Heart left ventricle (tissue), 16 donors: ENCODE data around the gene KCNMA1. TPM values are rescaled to one million over a fixed set of nuclear protein-coding genes. Genes with fewer than 3 reads are reported as not detected.

Experiments used
- ATAC-seq, 4 donors: fragments of 200-7000 bp; cut with Tn5 transposase; one replicate each; pipeline ENCODE4 v1.9.1; 2020 to 2022; ENCODE audit warnings: moderate library complexity in 4 of 4, mild to moderate bottlenecking in 3 of 4, moderate number of reproducible peaks in 1 of 4
- DNase-seq, 5 donors: peaks; one replicate each; pipeline ENCODE4 v3.0.0-alpha.2; 2020
- H3K27ac ChIP-seq, 12 donors: fragments of 200-600 bp; sonication (generic) in 4 of 12; one replicate each; pipeline versions ENCODE4 v1.5.0 to v1.8.0; 2016 to 2022; ENCODE audit warnings: mild to moderate bottlenecking in 2 of 12
- H3K27me3 ChIP-seq, 9 donors: fragments of 200-600 bp; sonication (generic) in 2 of 9; one replicate each; pipeline versions ENCODE4 v1.5.1 to v1.8.0; 2016 to 2022; ENCODE audit warnings: mild to moderate bottlenecking in 3 of 9
- H3K36me3 ChIP-seq, 9 donors: fragments of 200-600 bp; sonication (generic) in 2 of 9; one replicate each; pipeline versions ENCODE4 v1.5.0 to v1.8.0; 2018 to 2022; ENCODE audit warnings: mild to moderate bottlenecking in 2 of 9
- H3K4me1 ChIP-seq, 12 donors: fragments of 200-600 bp; sonication (generic) in 4 of 12; one replicate each; pipeline versions ENCODE4 v1.5.0 to v1.8.0; 2016 to 2022; ENCODE audit warnings: mild to moderate bottlenecking in 3 of 12
- H3K4me3 ChIP-seq, 12 donors: fragments of 200-600 bp; sonication (generic) in 4 of 12; one replicate each; pipeline versions ENCODE4 v1.5.0 to v1.8.0; 2017 to 2022; ENCODE audit warnings: mild to moderate bottlenecking in 9 of 12, moderate library complexity in 4 of 12
- H3K9me3 ChIP-seq, 12 donors: fragments of 200-600 bp; sonication (generic) in 4 of 12; one replicate each; pipeline versions ENCODE4 v1.5.0 to v1.8.0; 2016 to 2022; ENCODE audit warnings: mild to moderate bottlenecking in 1 of 12
- CTCF ChIP-seq, 12 donors: fragments of 200-600 bp; sonication (generic) in 4 of 12; IDR thresholded peaks; one replicate each; pipeline versions ENCODE4 v1.5.0 to v1.8.0; 2018 to 2022; ENCODE audit warnings: antibody characterized with exemption in 12 of 12, mild to moderate bottlenecking in 5 of 12
- POLR2A ChIP-seq, 2 donors: fragments of 450-650 bp; IDR thresholded peaks; one replicate each; pipeline ENCODE4 v1.6.1; 2017; ENCODE audit warnings: antibody characterized with exemption in 2 of 2, mild to moderate bottlenecking in 2 of 2, moderate library complexity in 2 of 2
- whole genome bisulfite sequencing, 4 donors: extraction: QIAGEN DNeasy Blood & Tissue Kit in 2 of 4; methylation state at CpG; one replicate each; pipeline versions ENCODE4 v1.1.5 to v1.1.7; 2013 to 2018; 5-methylcytosine and 5-hydroxymethylcytosine counted together
- intact Hi-C, 10 donors: fragments of 100-400 bp; cut with DNase I; formaldehyde crosslinking; loops; one replicate each; pipeline versions ENCODE4 v1.11.1 to v1.14.2; 2022
- polyA plus RNA-seq, 2 donors: library from polyadenylated mRNA; stranded (reverse); fragments of 200-250 nt; gene quantifications; one replicate each; pipeline ENCODE4 v1.2.3, GENCODE V29; 2013
- total RNA-seq, 9 donors: library from RNA; depleted of rRNA in 2 of 9; stranded (reverse); fragments of >200 nt in 2 of 9; fragmentation: NEBNext Ultra II Directional in 3 of 9; extraction: Animal tissue kit (Norgen Biotek cat#: 25700) in 3 of 9; gene quantifications; one replicate each; pipeline versions ENCODE4 v1.1.0 to v1.2.4, GENCODE V29; 2016 to 2023
- donor health status: ischemic (EF 13 %, LVEDD 7.1; RV severe dilation, severe dysfunction).
- donor health status: healthy with polysubstance abuse.
- donor health status: DM: no; HTN: yes; CAD: no.
- donor health status: DM: no; HTN: no; CAD: no.
- donor health status: ischemic (EF 25% LVEDD 6.9; RV normal size, moderate dysfunction).
- donor health status: ischemic (EF 25% LVEDD 5.7; RV mildly dilated, moderate dysfunction).
- donor health status: healthy.
- donor health status: DM: yes; HTN: yes; CAD: no.
- donor health status: ischemic (EF 35%, LVEDD 5.7; RV mildly dilated, moderate dysfunction).
- donor health status: nonischemic (EF 11% LVEDD 7.7; RV severe dilation, severe dysfunction).
- donor health status: DM: yes; HTN: yes; CAD: no.
- donor health status: PGD.
- donor health status: ischemic (EF 29% LVEDD 5.4; RV normal size, mild dysfunction).
- donor health status: nonischemic (EF 23%, LVEDD 6.1; RV moderate dilation, normal function).

Gene KCNMA1
- total and polyA plus RNA-seq, 11 donors = 0.39 to 8.7 (median 1.7) TPM

DNA sequence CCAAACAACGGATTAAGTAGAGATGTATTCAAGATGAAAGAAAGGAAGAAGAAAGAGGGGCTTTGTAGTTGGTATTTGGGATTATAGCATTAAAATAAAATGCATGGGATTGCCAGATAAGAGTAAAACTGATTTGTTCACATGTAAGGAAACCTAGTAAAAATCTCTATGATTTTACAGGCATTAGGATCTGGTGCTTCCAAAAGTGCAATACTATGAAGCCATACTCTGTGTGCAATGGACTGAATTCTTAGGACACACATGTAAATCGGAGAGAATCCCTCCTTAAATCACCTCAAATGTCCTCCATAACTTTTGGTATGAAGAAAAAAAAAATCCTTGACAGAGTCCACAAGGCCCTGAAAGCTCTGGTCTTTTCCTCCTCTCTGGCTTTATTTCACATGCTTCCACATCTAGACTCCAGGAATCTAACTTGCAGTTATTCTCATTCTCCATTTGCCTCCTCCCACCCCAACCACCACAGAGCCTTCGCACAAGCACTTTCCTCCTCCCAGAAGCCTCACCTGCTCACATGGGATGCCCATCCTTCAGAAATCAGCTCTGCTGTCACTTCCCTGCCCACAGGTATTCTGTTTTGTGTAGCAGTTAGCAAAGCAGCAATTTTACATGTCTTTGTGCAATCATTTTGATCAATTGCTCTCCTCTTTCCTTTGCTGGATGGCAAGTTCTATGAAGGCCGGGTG, 378.3 kb downstream of the KCNMA1 start:
- DNase-seq (no peak), ATAC-seq (no peak)
- WGBS, 4 donors = 75 to 81% (median 78%) methylated on average over 4 of the region's 4 CpGs
- Histone ChIP-seq H3K27me3 (no peaks in the 10 kb centered on the region), H3K9me3 (no peaks in the 10 kb centered on the region), H3K4me1 (no peaks in the 10 kb centered on the region), H3K4me3 (no peak overlapping the region), H3K36me3 (no peaks in the 10 kb centered on the region), H3K27ac (no peak overlapping the region)
- no peak for TF ChIP-seq CTCF (IDR thresholded peaks at IDR 0.05)
- TF ChIP-seq POLR2A (IDR thresholded peaks at IDR 0.05) = no peak
- intact Hi-C loops = no loop called here

GRCh38 chr10:77256346-77256745, 381.3 kb downstream of the KCNMA1 start:
- DNase-seq = no peak
- Histone ChIP-seq H3K4me1 (no peaks in the 10 kb centered on the region), H3K27ac (no peak overlapping the region), H3K27me3 (no peaks in the 10 kb centered on the region), H3K36me3 (no peaks in the 10 kb centered on the region), H3K4me3 (no peak overlapping the region), H3K9me3 (no peaks in the 10 kb centered on the region)
- ATAC-seq = no peak
- 78 to 91% (median 86%) methylated on average over 2 of the region's 2 CpGs for WGBS, 4 donors
- TF ChIP-seq POLR2A (IDR thresholded peaks at IDR 0.05) = no peak
- no peak for TF ChIP-seq CTCF (IDR thresholded peaks at IDR 0.05)
- intact Hi-C loops = no loop called here

DNA sequence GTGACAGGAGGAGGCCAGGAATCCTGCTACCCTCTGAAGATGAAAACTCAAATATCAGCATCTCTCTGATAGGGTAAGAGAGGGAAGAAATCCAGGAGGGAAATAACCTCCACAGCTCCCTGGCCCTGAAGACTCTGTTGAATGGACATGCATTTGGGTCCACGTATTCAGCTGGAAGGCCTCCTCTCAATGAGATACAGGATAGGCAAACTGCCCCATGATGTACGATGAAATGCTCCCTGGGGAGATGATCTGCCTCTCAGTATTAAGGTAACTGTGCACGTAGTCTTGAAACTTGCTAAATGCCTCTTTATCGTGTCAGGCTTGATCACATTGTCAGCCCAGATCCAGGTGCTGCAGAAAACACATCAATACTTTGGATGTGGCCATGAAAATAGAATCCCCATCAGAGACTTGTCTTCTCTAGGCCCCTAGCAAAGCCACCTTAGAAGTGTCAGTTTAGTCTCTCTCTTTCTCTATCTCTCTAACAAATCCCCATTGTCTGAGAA, 384.0 kb downstream of the KCNMA1 start:
- Histone ChIP-seq H3K27ac (peak overlapping the region in 1 of 12 donors; percentile 37), H3K36me3 (no peaks in the 10 kb centered on the region), H3K4me3 (no peak overlapping the region), H3K27me3 (peaks cover 0 to 12% (median 0%) of the 10 kb centered on the region in 9 donors), H3K9me3 (no peaks in the 10 kb centered on the region), H3K4me1 (no peaks in the 10 kb centered on the region)
- intact Hi-C loops = loop anchor here in 2 of 10 donors (5.0 kb wide), 1 partner anchor 389 kb away; no protein-coding TSS in a partner anchor
- DNase-seq (no peak), ATAC-seq (no peak)
- TF ChIP-seq CTCF (IDR thresholded peaks at IDR 0.05) (no peak), POLR2A (IDR thresholded peaks at IDR 0.05) (no peak)
- WGBS, 4 donors = 78 to 88% (median 80%) methylated on average over 4 of the region's 4 CpGs

- no peak for ATAC-seq
- Histone ChIP-seq H3K36me3 (no peaks in the 10 kb centered on the region), H3K27ac (no peak overlapping the region), H3K9me3 (no peaks in the 10 kb centered on the region), H3K27me3 (peaks cover 0 to 12% (median 0%) of the 10 kb centered on the region in 9 donors), H3K4me1 (peaks cover 0 to under 1% (median 0%) of the 10 kb centered on the region in 12 donors), H3K4me3 (no peak overlapping the region)
- no peak for DNase-seq
- TF ChIP-seq CTCF (IDR thresholded peaks at IDR 0.05) (no peak), POLR2A (IDR thresholded peaks at IDR 0.05) (no peak)
- intact Hi-C loops = loop anchor here in 2 of 10 donors (5.0 kb wide), 1 partner anchor 389 kb away; no protein-coding TSS in a partner anchor
- 76 to 86% (median 81%) methylated on average over 1 of the region's 1 CpG for WGBS, 4 donors
These were observed 384.5 kb downstream of the KCNMA1 start for GRCh38 chr10:77253147-77253545.
